GM18517 (cell line): ENCODE results near the gene ARMH3.

ENCODE experiments used
- ATAC-seq: cut with Tn5 transposase; IDR thresholded peaks from one replicate; pipeline ENCODE4 v1.9.1; 2021; ENCODE audit warnings: mild to moderate bottlenecking, moderate library complexity; ENCODE audit not compliant: unreplicated experiment

ARMH3 gene

GRCh38 chr10:101897633-101898032 lies 158.3 kb downstream of the ARMH3 start:
- no peak for ATAC-seq

- ATAC-seq: no peak
Observed at GRCh38 chr10:101896225-101896877, 159.6 kb downstream of the ARMH3 start.

GRCh38 chr10:101895781-101896180 lies 160.2 kb downstream of the ARMH3 start:
- ATAC-seq: no peak

GRCh38 chr10:101894742-101895141 lies 161.2 kb downstream of the ARMH3 start:
- no peak for ATAC-seq

- ATAC-seq: no peak
Observed at GRCh38 chr10:101894266-101894665, 161.7 kb downstream of the ARMH3 start.

GRCh38 chr10:101893510-101894120 lies 162.4 kb downstream of the ARMH3 start:
- ATAC-seq: no peak

- ATAC-seq: no peak
Observed at GRCh38 chr10:101892782-101893391, 163.1 kb downstream of the ARMH3 start.

- ATAC-seq: no peak
Observed at GRCh38 chr10:101889256-101890210, 166.4 kb downstream of the ARMH3 start.

- ATAC-seq: no peak
Observed at GRCh38 chr10:101888251-101888949, 167.6 kb downstream of the ARMH3 start.

GRCh38 chr10:101887775-101888174 lies 168.2 kb downstream of the ARMH3 start:
- ATAC-seq: no peak

- no peak for ATAC-seq
Observed at GRCh38 chr10:101886521-101887312, 169.3 kb downstream of the ARMH3 start.

GRCh38 chr10:101881036-101881774 lies 174.8 kb downstream of the ARMH3 start:
- no peak for ATAC-seq

- no peak for ATAC-seq
Observed at GRCh38 chr10:101880232-101880573, 175.8 kb downstream of the ARMH3 start.

GRCh38 chr10:101879456-101880231 lies 176.3 kb downstream of the ARMH3 start:
- no peak for ATAC-seq

- no peak for ATAC-seq
Observed at GRCh38 chr10:101878869-101879268, 177.1 kb downstream of the ARMH3 start.

- ATAC-seq: no peak
Observed at GRCh38 chr10:101875068-101875688, 180.8 kb downstream of the ARMH3 start.

GRCh38 chr10:101874252-101874651 lies 181.7 kb downstream of the ARMH3 start:
- ATAC-seq: no peak

- ATAC-seq: no peak
Observed at GRCh38 chr10:101867931-101868330, 188.0 kb downstream of the ARMH3 start.
